Activated CD4-positive, alpha-beta T cell treated with anti-CD3 and anti-CD28 coated beads for 1 hour (primary cell): ENCODE data around the gene TMEM121B.
A peak's percentile ranks its signal among the peaks of the same experiment; 100 is the strongest.

Experiments used
- DNase-seq: peaks from one replicate; pipeline ENCODE4 v3.0.0-alpha.2; 2020

TMEM121B gene

DNA sequence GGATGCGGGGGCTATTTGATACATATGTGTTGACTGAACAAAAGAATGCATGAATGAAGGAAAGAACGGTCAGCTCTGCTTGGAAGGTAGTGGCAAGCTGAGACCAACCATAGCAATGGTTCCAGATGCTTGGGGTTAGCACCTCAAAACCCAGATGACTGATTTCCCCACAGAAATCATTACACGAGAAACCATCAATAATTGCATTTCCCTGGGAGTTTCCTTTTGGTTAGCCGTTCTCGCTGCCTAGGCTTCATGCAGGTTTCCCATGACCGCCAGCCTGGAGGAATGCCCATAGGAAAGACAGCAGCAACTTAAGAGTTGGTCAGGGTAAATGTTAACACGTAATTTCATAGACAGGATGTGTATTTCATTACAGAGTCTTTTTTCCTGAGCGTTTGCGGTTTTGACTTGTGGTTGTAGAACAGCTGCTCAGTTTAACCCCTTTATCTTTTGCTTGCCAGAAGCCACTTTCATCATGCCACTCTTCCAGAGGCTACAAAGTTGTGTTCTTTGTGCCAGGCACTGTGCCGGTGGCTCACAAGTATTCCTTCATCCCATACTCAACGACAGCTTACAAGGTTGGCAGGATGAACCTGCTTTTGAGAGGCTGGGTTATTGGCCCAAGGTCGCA, 33.5 kb downstream of the TMEM121B start:
- DNase-seq, result no peak

DNA sequence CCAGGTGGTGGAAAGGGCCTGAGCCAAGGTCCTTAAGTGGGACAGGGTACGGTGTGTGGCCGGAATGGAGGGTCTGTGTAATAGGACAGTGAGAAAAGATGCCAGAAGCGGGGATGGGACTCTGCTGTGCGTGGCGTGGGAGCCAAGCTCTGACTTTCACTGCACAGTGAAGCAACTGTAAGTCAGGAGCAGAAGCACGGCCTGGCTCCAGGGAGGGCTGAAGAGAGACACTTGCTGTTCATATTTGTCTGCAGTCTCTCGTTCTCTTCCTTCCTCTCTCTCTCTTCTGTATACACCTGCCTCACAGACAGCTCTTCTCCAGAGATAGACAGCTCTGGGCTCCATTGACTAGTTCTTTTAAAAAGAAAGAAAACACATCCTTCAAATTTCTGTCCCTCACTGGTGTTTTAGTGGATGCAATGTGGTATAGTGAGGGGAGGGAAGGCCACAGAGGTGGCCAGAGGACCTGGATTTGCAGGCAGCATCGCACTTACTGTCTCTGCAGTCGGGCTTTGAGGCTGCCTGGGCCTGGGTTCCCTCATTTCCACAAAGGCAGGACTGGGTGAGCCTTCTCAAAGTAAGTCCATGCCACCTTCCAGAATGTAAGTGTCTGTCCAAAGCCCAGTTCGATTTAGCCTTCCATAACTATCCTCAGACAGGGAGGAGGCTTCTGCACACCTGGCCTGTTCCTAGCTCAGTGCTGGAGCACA, 34.2 kb downstream of the TMEM121B start:
- no peak for DNase-seq

DNA sequence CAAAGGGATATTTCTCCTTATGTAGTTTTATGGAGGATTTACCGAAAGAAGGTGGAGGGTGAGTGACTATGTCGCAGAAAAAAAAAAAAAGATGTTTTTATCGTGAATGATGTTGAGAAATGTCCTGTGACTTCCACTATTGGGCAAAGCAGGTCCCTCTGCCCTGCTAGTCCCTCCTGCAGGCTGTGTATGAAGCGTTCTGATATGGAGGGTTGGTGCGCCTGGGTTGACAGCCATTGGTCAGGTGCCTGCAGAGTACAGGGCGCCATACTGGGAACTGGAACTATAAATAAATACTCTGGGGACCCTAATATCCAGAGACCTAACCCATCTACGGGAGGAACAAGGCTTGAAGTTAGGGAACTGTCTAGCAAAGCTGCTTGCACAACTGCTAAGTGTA, 34.9 kb downstream of the TMEM121B start:
- DNase-seq, result no peak

DNA sequence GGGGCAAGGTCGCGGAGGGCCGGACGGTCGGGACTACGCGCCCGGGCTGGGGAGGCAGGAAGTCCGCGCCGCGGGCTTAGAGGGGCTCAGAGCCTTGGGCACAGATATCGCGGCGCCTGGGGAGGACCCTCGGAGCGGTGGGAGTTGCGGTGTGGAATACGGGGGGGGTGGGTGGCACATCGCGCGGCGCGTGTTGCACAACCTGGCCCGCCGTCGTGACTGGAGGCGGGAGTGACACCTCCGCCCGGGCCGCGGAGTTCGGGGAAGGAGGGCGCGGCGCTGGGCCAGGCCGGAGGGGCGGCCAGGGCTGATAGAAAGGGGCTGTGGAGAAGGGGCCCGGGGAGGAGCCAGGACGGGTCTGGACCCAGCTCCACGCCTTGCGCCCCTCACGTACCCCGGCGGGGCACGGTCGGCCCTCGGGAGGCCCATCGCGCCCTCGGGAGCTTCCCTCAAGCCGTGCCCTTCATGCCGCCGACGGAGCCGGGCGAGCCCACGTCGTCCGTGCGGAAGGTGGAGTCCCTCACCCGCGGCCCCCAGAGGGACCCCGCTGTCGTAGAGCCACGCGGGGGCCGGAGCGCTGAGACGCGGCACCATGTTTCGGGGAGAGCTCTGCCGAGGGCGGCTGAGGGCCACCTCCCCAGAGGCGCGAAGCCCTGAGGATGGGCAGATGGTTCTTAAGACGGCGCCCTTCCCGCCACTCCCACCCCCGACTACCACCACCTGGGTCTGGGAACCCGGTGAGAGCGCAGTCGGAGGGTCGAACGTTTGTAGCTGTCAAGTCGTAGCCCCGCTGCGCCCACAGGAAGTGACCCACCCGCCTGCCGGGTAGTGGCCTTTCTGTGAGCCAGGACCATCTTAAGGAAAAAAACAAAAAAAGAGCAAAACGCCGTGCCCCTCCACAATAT, 35.6 kb downstream of the TMEM121B start:
- DNase-seq, result no peak

DNA sequence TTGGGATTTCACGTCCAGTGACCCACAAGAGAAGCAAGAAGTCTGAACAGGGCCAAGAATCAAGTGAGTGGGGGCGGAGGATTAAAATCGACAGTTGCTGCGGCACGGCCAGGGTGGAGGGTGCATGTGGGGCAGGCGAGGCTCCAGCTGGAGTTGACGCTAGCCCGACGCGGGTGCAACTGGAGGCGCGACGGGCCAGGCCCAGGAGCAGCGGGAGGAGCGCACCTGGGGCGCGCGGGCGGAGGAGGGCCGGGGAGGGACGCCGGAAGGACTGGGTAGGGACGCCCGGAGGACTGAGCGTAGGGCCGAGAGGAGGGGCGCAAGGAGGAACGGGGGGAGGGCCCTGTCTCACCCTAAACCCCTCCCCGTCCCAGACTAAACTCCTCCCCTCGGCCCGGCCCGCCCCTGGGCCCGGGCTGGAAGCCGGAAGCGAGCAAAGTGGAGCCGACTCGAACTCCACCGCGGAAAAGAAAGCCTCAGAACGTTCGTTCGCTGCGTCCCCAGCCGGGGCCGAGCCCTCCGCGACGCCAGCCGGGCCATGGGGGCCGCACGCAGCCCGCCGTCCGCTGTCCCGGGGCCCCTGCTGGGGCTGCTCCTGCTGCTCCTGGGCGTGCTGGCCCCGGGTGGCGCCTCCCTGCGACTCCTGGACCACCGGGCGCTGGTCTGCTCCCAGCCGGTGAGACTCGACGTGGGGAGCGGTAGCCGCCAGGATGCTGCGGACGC, 36.4 kb downstream of the TMEM121B start, which contains the start of gene IL17RA:
Gene IL17RA (plus strand): TSS at position 447 of the 723 bp plus-strand sequence. CDS start 92 bp downstream, at position 539.
- peak; percentile 90 for DNase-seq

DNA sequence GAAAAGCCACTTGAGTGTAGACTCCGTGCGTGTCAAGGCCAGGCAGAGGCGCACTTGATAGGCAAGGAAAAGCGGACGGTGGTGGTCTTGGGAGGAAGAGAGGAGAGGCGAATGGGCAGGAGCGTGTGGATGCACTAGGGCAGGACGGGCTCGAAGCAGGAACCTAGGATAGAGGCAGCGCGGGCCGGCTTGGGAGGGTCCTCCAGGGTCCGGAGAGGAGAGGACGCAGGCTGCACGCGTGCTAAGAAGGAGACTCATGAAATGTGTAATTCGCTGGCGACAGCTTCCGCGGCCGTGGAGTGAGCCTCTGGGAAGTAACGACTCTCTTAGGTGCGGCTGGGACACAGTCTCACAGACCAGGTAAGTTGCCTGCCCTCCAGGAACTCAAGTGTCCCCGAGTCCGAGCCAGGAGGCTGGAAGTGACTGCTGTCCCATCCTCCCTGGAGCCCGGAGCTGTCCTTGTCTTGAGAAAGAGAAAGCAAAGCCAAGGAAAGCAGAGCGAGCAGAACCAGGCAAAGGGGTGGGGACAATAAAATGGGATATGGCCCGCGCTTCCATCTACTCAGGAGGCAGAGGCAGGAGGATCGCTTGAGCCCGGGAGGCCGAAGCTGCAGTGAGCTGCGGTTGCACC, 37.2 kb downstream of the TMEM121B start:
- no peak for DNase-seq

DNA sequence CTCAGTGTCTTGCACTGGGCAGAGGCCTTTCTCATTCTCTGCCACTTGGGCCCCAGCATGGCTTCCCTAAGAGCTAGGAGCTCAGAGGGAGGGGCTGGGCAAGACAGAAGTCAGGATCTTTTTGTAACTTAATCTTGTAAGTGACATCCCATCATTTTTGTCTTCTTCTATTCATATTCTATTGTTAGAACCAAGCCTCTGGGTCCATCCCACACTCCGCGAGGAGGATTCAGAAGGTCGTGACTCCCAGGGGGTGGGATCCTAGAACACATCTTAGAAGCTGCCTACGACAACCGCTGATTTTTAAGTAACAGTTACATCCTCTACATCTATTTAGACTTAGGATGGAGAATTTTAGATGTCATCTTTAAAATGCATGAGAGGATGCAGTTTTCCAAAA, 37.9 kb downstream of the TMEM121B start:
- DNase-seq, result no peak

DNA sequence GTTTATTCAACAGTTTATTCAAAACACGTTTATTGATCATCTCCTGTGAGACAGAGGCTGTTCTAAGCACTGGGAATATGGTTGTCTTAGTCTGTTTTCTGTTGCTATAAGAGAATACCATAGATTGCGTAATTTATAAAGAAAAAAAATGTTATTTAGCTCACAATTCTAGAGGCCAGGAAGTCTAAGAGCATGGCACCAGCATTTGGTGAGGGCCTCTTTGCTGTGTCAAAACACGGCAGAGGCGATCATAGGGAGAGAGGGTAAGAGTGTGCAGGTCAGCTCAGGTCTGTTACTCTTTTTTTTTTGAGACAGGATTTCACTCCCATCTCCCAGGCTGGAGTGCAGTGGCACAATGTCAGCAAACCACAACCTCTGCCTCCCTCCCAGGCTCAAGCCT, 41.6 kb downstream of the TMEM121B start:
- no peak for DNase-seq

DNA sequence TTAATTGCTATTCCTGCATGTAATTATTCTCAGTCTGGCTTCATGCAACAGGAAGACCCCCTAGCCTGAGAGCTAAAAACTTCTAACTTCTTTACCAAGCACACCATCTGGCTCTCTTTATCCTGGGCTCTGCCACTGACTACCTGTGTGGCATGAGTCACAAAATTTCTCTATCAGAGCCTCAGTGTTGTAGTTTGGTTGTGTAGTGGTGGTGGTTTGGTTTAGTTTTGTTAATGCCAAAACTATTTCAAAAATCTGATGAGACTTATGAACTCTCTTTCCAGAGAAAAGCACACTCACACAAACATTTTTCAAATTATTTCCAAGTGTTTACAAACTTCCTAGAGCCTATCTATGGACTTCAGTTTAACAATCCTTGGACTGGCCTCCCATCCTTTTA, 43.9 kb downstream of the TMEM121B start:
- DNase-seq, result no peak

DNA sequence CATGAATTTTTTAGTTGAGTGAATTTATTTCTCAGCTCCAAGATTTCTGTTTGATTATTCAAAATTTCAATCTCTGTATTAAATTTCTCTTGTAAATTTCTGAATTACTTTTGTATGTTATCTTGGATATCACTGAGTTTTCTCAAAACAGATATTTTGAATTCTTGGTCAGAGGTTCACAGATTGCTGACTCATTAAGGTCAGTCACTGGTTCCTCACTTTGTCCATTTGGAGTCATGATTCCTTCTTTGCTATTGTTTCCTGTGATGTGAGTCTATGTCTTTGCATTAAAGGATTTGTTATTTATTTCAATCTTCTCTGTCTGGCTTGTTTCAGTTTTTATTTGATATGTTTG, 46.5 kb downstream of the TMEM121B start:
- DNase-seq, result no peak

DNA sequence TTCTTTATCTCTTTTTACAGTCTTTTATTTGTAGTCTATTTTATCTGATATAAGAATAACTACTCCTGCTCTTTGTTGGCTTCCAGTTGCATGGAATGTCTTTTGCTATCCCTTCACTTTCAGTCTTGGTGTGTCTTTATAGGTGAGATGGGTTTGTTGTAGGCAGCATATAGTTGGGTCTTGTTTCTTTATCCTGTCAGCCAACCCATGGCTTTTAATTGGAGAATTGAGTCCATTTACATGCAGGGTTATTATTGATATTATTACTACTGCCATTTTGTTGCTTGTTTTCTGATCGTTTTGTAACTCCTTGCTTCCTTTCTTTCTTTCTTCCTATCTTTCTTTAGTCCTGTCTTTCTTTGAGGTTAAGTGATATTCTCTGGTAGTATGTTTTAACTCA, 48.3 kb downstream of the TMEM121B start:
- DNase-seq, result no peak
